ENCODE measurements around the gene ERC2.

Gene ERC2

GRCh38 chr3:56190130-56190529 is 278.1 kb downstream of the ERC2 start:
- no peak for TF ChIP-seq EZH2phosphoT487 (conservative IDR thresholded peaks at IDR 0.05; ENCODE audit: low read length)
- TF ChIP-seq CTCF (IDR thresholded peaks at IDR 0.05; ENCODE audit: insufficient read depth, low read length, poor library complexity, severe bottlenecking) = no peak
- Histone ChIP-seq H3K9me2 (replicated peaks; ENCODE audit: insufficient read depth, low read length) (no peaks in the 10 kb centered on the region), H3K79me2 (ENCODE audit: insufficient read depth, low read length) (no peaks in the 10 kb centered on the region), H3K4me2 (ENCODE audit: low read depth, low read length, poor library complexity, severe bottlenecking) (no peak overlapping the region), H3K27me3 (ENCODE audit: low read length) (no peaks in the 10 kb centered on the region), H3K9ac (ENCODE audit: low read length) (no peak overlapping the region), H3F3A (ENCODE audit: insufficient read depth) (no peaks in the 10 kb centered on the region), H4K20me1 (ENCODE audit: low read depth, low read length) (no peaks in the 10 kb centered on the region), H2AFZ (ENCODE audit: low read depth, low read length, severe bottlenecking) (no peak overlapping the region), H3K36me3 (ENCODE audit: low read length) (no peaks in the 10 kb centered on the region), H3K9me3 (ENCODE audit: insufficient read depth, low read length) (no peaks in the 10 kb centered on the region), H3K4me3 (ENCODE audit: insufficient read depth, low read length, poor library complexity, severe bottlenecking) (no peak overlapping the region), H3K27ac (ENCODE audit: low read depth, low read length) (no peak overlapping the region)

GRCh38 chr3:56189536-56189935 is 278.7 kb downstream of the ERC2 start:
- Histone ChIP-seq H3K79me2 (ENCODE audit: insufficient read depth, low read length) (no peaks in the 10 kb centered on the region), H3K27me3 (ENCODE audit: low read length) (no peaks in the 10 kb centered on the region), H3K9ac (ENCODE audit: low read length) (no peak overlapping the region), H3K9me2 (replicated peaks; ENCODE audit: insufficient read depth, low read length) (no peaks in the 10 kb centered on the region), H3K4me3 (ENCODE audit: insufficient read depth, low read length, poor library complexity, severe bottlenecking) (no peak overlapping the region), H3K4me2 (ENCODE audit: low read depth, low read length, poor library complexity, severe bottlenecking) (no peak overlapping the region), H3K36me3 (ENCODE audit: low read length) (no peaks in the 10 kb centered on the region), H3F3A (ENCODE audit: insufficient read depth) (no peaks in the 10 kb centered on the region), H3K27ac (ENCODE audit: low read depth, low read length) (no peak overlapping the region), H3K9me3 (ENCODE audit: insufficient read depth, low read length) (no peaks in the 10 kb centered on the region), H2AFZ (ENCODE audit: low read depth, low read length, severe bottlenecking) (no peak overlapping the region), H4K20me1 (ENCODE audit: low read depth, low read length) (no peaks in the 10 kb centered on the region)
- TF ChIP-seq CTCF (IDR thresholded peaks at IDR 0.05; ENCODE audit: insufficient read depth, low read length, poor library complexity, severe bottlenecking) = no peak
- no peak for TF ChIP-seq EZH2phosphoT487 (conservative IDR thresholded peaks at IDR 0.05; ENCODE audit: low read length)

GRCh38 chr3:56188201-56188600 is 280.1 kb downstream of the ERC2 start:
- no peak overlapping the region for H3K27ac ChIP-seq (ENCODE audit: low read depth, low read length)
- no peak overlapping the region for H3K4me2 ChIP-seq (ENCODE audit: low read depth, low read length, poor library complexity, severe bottlenecking)
- H3K36me3 ChIP-seq (ENCODE audit: low read length) = no peaks in the 10 kb centered on the region
- no peak overlapping the region for H3K9ac ChIP-seq (ENCODE audit: low read length)
- no peak overlapping the region for H3K4me3 ChIP-seq (ENCODE audit: insufficient read depth, low read length, poor library complexity, severe bottlenecking)
- no peak overlapping the region for H2AFZ ChIP-seq (ENCODE audit: low read depth, low read length, severe bottlenecking)
- no peaks in the 10 kb centered on the region for H4K20me1 ChIP-seq (ENCODE audit: low read depth, low read length)
- TF ChIP-seq CTCF (IDR thresholded peaks at IDR 0.05; ENCODE audit: insufficient read depth, low read length, poor library complexity, severe bottlenecking) (no peak), EZH2phosphoT487 (conservative IDR thresholded peaks at IDR 0.05; ENCODE audit: low read length) (no peak)
- H3K27me3 ChIP-seq (ENCODE audit: low read length) = no peaks in the 10 kb centered on the region
- H3K9me2 ChIP-seq (replicated peaks; ENCODE audit: insufficient read depth, low read length) = no peaks in the 10 kb centered on the region
- H3K9me3 ChIP-seq (ENCODE audit: insufficient read depth, low read length) = no peaks in the 10 kb centered on the region
- H3K79me2 ChIP-seq (ENCODE audit: insufficient read depth, low read length) = no peaks in the 10 kb centered on the region
- no peaks in the 10 kb centered on the region for H3F3A ChIP-seq (ENCODE audit: insufficient read depth)

All from SU-DHL-6 (cell line).